IPS-18a (cell line): ENCODE data around the gene LDLRAD4.

Experiments used
- H3K27ac ChIP-seq: one replicate; pipeline ENCODE4 v1.5.1; 2013; ENCODE audit warnings: low read length
- H3K27me3 ChIP-seq: one replicate; pipeline ENCODE4 v1.6.1; 2013; ENCODE audit warnings: mild to moderate bottlenecking, low read length; ENCODE audit not compliant: control insufficient read depth, insufficient read depth
- H3K36me3 ChIP-seq: one replicate; pipeline ENCODE4 v1.6.1; 2013; ENCODE audit warnings: low read depth, low read length; ENCODE audit not compliant: control insufficient read depth
- H3K4me1 ChIP-seq: one replicate; pipeline ENCODE4 v1.6.1; 2013; ENCODE audit warnings: low read depth, low read length; ENCODE audit not compliant: control insufficient read depth
- H3K4me3 ChIP-seq: one replicate; pipeline ENCODE4 v1.5.1; 2013; ENCODE audit warnings: low read length
- H3K9ac ChIP-seq: one replicate; pipeline ENCODE4 v1.6.1; 2013; ENCODE audit warnings: mild to moderate bottlenecking, low read length, moderate library complexity
- H3K9me3 ChIP-seq: one replicate; pipeline ENCODE4 v1.6.1; 2013; ENCODE audit warnings: low read depth, low read length; ENCODE audit not compliant: control insufficient read depth

The LDLRAD4 gene

DNA sequence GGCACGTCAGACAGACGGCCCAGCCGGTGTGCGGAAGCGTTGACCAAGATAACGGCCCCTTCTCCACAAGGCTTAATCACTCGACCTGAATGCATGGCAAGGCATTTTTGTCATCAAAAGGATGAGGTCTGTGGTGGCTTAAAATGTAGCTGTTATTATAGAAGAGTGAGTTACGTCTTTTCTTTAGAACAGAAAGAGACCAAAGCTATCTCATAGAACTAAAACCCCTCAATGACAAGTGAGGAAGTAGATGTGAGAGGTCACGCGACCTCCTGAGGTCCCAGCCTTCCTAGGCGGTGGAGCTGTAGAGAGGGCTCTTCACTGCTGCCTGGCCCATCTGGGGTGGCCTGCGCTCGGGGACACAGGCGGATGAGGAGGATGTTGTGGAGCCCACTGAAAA, 75.7 kb downstream of the LDLRAD4 start:
- Histone ChIP-seq H3K9ac (no peak overlapping the region), H3K4me1 (no peaks in the 10 kb centered on the region), H3K27me3 (no peaks in the 10 kb centered on the region), H3K9me3 (no peaks in the 10 kb centered on the region), H3K36me3 (no peaks in the 10 kb centered on the region), H3K27ac (no peak overlapping the region), H3K4me3 (no peak overlapping the region)

- H3K9me3 ChIP-seq: no peaks in the 10 kb centered on the region
- no peak overlapping the region for H3K4me3 ChIP-seq
- H3K4me1 ChIP-seq: no peaks in the 10 kb centered on the region
- H3K36me3 ChIP-seq: no peaks in the 10 kb centered on the region
- no peak overlapping the region for H3K27ac ChIP-seq
- no peak overlapping the region for H3K9ac ChIP-seq
- H3K27me3 ChIP-seq: no peaks in the 10 kb centered on the region
Measured at GRCh38 chr18:13295894-13296293, 77.3 kb downstream of the LDLRAD4 start.

DNA sequence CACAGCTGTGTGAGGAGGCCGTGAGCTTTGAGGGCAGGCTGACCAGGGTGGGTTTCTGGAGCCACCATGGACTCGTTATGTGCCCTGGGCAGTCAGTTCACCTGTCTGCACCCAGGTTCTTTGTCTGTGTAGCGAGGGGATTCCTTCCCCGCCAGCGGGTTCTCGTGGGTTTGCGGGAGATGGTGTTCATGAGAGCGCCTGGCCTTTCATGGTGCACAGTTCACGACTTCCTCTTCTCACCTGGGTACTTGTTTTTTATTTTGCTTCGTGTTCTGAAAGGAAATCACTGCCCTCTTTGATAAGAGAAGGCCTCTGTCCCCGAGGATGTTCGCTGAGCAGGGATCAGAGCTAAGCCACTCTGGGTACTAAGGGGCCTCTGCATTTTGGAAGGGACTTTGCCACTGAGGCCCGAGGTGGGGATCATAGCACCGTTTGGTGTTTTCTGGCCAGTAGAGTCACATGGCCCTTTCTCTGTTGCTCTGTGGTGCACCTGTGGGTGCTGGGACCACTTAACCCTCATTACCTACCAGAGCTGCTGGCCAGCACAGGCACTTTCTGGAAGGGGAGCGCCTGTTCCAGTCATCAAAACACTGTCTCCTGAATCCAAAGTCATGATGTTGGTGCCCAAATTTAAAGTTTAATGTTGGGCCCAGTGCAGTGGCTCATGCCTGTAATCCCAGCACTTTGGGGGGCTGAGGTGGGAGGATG, 78.5 kb downstream of the LDLRAD4 start:
- Histone ChIP-seq H3K9ac (no peak overlapping the region), H3K4me3 (no peak overlapping the region), H3K4me1 (no peaks in the 10 kb centered on the region), H3K27ac (no peak overlapping the region), H3K36me3 (no peaks in the 10 kb centered on the region), H3K9me3 (no peaks in the 10 kb centered on the region), H3K27me3 (no peaks in the 10 kb centered on the region)

DNA sequence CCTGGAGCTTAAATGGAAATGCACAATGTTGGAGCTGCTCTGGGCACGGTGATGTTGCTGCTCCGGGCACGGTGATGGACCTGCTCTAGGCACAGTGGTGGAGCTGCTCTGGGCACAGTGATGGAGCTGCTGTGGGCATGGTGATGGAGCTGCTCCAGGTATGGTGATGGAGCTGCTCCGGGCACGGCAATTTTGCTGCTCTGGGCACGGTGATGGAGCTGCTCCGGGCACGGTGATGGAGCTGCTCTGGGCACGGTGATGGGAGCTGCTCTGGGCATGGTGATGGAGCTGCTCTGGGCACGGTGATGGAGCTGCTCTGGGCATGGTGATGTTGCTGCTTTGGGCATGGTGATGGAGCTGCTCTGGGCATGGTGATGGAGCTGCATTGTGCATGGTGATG, 79.7 kb downstream of the LDLRAD4 start:
- no peak overlapping the region for H3K4me3 ChIP-seq
- no peaks in the 10 kb centered on the region for H3K4me1 ChIP-seq
- H3K9me3 ChIP-seq: no peaks in the 10 kb centered on the region
- H3K9ac ChIP-seq: no peak overlapping the region
- no peaks in the 10 kb centered on the region for H3K36me3 ChIP-seq
- H3K27me3 ChIP-seq: no peaks in the 10 kb centered on the region
- H3K27ac ChIP-seq: no peak overlapping the region

DNA sequence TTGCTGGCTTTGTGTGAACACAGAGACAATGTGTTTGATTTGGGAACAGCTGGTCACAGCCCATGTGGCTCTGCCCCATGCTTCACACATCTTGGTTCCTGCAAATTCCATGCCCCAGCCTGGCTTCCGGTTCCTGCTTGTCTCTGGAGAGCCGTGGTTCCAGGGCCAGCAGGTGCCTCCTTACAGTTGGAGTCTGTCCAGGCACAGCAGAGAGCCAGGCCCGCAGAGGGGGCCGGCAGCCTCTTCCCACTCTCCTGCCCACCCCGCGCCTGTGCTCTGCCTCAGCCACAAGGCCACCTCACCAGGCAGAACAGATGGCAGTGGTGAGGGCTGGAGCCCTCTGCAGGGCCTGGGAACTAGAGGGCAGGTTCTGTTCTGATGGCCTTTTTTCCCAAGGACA, 81.5 kb downstream of the LDLRAD4 start:
- no peak overlapping the region for H3K4me3 ChIP-seq
- no peaks in the 10 kb centered on the region for H3K27me3 ChIP-seq
- H3K27ac ChIP-seq: no peak overlapping the region
- no peaks in the 10 kb centered on the region for H3K36me3 ChIP-seq
- H3K9me3 ChIP-seq: no peaks in the 10 kb centered on the region
- H3K9ac ChIP-seq: no peak overlapping the region
- H3K4me1 ChIP-seq: no peaks in the 10 kb centered on the region

DNA sequence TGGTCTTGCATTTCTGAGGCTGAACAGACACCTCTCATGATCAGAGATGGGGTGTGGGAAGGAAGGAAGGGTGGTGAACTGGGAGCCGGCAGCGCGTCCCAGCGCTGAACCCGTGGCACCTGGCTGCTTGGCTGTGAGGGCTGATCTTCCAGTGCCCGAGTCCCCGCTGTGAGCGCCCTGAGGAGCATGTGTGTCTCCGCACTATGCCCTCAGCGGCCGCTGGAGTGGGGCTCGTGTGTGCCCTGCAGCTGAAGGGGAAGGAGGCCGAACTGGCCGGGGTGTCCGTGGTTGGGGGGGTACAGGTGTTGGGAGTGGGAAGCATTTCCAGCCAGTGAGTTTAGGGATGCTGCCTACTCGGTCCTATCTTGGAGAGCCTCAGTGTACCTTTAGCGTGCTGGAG, 82.2 kb downstream of the LDLRAD4 start:
- Histone ChIP-seq H3K27ac (no peak overlapping the region), H3K4me1 (no peaks in the 10 kb centered on the region), H3K36me3 (no peaks in the 10 kb centered on the region), H3K4me3 (no peak overlapping the region), H3K9ac (no peak overlapping the region), H3K9me3 (no peaks in the 10 kb centered on the region), H3K27me3 (no peaks in the 10 kb centered on the region)

DNA sequence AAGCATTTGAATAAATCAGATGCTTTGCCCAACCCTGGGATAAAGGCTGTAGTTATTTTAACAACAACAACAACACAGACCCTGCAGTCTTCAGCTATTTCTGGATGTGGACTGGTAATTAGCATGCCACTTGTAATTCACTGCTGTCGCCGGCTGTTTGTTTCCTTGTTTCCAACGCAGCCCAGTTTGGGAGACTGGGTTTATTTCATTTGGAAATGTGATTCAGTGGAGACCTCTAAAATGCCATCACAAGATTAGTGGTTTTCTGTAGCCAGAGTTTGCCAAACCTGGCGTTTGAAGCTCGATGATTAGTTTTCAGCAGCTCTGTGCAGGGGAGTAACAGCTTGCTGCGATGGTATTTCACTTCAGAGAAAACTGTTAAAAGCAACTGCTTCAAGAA, 83.5 kb downstream of the LDLRAD4 start:
- H3K27ac ChIP-seq: no peak overlapping the region
- no peaks in the 10 kb centered on the region for H3K4me1 ChIP-seq
- no peaks in the 10 kb centered on the region for H3K36me3 ChIP-seq
- no peaks in the 10 kb centered on the region for H3K9me3 ChIP-seq
- H3K9ac ChIP-seq: no peak overlapping the region
- H3K4me3 ChIP-seq: no peak overlapping the region
- H3K27me3 ChIP-seq: no peaks in the 10 kb centered on the region

DNA sequence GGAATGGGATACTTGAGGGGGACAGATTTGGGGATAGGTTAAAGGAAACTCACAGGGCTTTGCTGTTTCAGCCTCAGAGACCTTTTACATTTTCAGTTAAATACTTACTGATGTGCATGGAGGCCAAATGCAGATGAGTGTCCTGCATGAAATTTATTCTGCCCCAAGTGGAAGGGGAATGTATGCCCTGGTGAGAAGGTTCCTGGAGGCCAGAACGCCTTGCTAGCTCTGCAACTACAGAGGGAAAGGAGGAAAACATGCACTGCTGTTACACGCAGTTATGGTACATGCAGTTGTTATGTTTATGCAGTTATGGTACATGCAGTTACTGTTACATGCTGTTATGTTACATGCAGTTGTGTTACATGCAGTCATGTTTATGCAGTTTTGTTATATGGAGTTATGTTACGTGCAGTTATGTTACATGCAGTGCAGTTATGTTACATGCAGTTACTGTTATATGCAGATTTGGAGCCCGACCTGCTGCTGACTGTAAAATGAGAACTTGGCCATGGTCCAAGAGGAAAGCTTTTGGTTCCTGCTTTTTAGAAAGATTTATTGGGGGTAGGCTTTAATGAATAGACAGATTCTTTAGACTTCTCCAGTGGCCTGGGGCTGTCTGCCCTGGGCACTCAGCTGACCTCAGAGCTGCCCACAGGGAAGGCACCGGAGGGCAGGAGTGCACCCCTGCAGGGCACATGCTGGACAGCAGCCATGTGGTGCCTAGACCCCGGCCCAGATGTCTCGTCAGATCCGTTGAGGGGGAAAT, 84.1 kb downstream of the LDLRAD4 start:
- H3K36me3 ChIP-seq: no peaks in the 10 kb centered on the region
- no peak overlapping the region for H3K27ac ChIP-seq
- H3K9ac ChIP-seq: no peak overlapping the region
- no peaks in the 10 kb centered on the region for H3K4me1 ChIP-seq
- H3K9me3 ChIP-seq: no peaks in the 10 kb centered on the region
- no peaks in the 10 kb centered on the region for H3K27me3 ChIP-seq
- H3K4me3 ChIP-seq: no peak overlapping the region

- H3K4me3 ChIP-seq: no peak overlapping the region
- no peaks in the 10 kb centered on the region for H3K36me3 ChIP-seq
- no peak overlapping the region for H3K9ac ChIP-seq
- H3K27me3 ChIP-seq: no peaks in the 10 kb centered on the region
- H3K4me1 ChIP-seq: no peaks in the 10 kb centered on the region
- no peak overlapping the region for H3K27ac ChIP-seq
- no peaks in the 10 kb centered on the region for H3K9me3 ChIP-seq
Measured at GRCh38 chr18:13303756-13304364, 85.3 kb downstream of the LDLRAD4 start.

GRCh38 chr18:13305301-13305700, 86.7 kb downstream of the LDLRAD4 start:
- Histone ChIP-seq H3K36me3 (no peaks in the 10 kb centered on the region), H3K27ac (no peak overlapping the region), H3K9ac (no peak overlapping the region), H3K9me3 (no peaks in the 10 kb centered on the region), H3K4me3 (no peak overlapping the region), H3K27me3 (no peaks in the 10 kb centered on the region), H3K4me1 (no peaks in the 10 kb centered on the region)

GRCh38 chr18:13306583-13306982, 88.0 kb downstream of the LDLRAD4 start:
- Histone ChIP-seq H3K27ac (no peak overlapping the region), H3K9ac (no peak overlapping the region), H3K9me3 (no peaks in the 10 kb centered on the region), H3K36me3 (no peaks in the 10 kb centered on the region), H3K4me1 (no peaks in the 10 kb centered on the region), H3K27me3 (no peaks in the 10 kb centered on the region), H3K4me3 (no peak overlapping the region)
